Measurements from ENCODE around the gene CEP131.

Gene CEP131

DNA sequence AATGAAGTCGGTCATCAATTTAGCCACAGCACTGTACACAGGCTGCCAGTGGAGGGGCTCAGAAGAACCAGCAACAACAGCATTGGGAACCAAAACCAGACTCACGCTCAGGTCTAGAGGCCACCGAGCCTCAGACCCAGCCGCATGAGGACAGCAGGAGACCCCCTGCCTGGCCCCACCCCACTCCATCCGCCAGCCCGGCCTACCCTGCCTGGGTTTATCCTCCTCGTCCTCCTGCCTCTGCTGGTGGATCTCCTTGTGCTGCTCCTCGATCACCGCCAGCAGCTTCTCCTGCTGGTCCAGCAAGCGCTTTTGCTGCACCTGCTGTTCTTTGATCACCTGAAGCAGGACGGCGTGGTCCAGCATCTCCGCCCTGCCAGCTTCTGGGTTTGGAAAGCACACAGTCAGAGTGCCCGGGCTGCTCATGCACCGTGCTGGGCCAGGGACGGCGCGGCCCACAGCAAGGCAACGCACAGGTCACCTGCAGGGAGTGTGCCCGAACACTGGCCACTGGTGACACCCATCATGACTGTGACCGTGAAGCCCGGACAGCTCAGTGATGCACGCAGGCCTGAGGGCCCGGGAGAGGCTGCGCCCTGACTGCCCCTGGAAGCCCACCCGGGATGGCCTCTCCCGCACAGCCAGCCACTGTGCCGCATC is 24.0 kb upstream of the CEP131 start:
- no peak for TF ChIP-seq CTCF (IDR thresholded peaks at IDR 0.05)

GRCh38 chr17:81246343-81246670 is 23.5 kb upstream of the CEP131 start:
- H3K4me2 ChIP-seq (ENCODE audit: low read length), result no peak overlapping the region
- H2AFZ ChIP-seq, result no peak overlapping the region
- H3K27ac ChIP-seq, result no peak overlapping the region
- H3K4me3 ChIP-seq (ENCODE audit: low read depth, low read length), result no peak overlapping the region
- TF ChIP-seq CTCF (IDR thresholded peaks at IDR 0.05), result no peak
- H3K9ac ChIP-seq, result no peak overlapping the region
- H3K79me2 ChIP-seq, result peaks cover 4% of the 10 kb centered on the region
- H3K27me3 ChIP-seq (ENCODE audit: control insufficient read depth, insufficient read depth, low read length), result no peaks in the 10 kb centered on the region
- no peaks in the 10 kb centered on the region for H3K36me3 ChIP-seq (ENCODE audit: control insufficient read depth, insufficient read depth, low read length)
- H3K4me1 ChIP-seq, result no peaks in the 10 kb centered on the region
- no peaks in the 10 kb centered on the region for H3K9me3 ChIP-seq (ENCODE audit: control insufficient read depth, low read length)

More for the DNA sequence above, 24.0 kb upstream of the CEP131 start:
- Histone ChIP-seq H3K79me2 (peaks cover 4% of the 10 kb centered on the region), H3K4me3 (ENCODE audit: low read depth, low read length) (no peak overlapping the region), H3K4me2 (ENCODE audit: low read length) (no peak overlapping the region), H2AFZ (no peak overlapping the region), H3K36me3 (ENCODE audit: control insufficient read depth, insufficient read depth, low read length) (no peaks in the 10 kb centered on the region), H3K9ac (no peak overlapping the region), H3K9me3 (ENCODE audit: control insufficient read depth, low read length) (no peaks in the 10 kb centered on the region), H3K4me1 (no peaks in the 10 kb centered on the region), H3K27me3 (ENCODE audit: control insufficient read depth, insufficient read depth, low read length) (no peaks in the 10 kb centered on the region), H3K27ac (no peak overlapping the region)

- H3K4me3 ChIP-seq (ENCODE audit: low read depth, low read length), result no peak overlapping the region
- H3K4me1 ChIP-seq, result no peaks in the 10 kb centered on the region
- H3K9me3 ChIP-seq (ENCODE audit: control insufficient read depth, low read length), result no peaks in the 10 kb centered on the region
- no peak overlapping the region for H3K4me2 ChIP-seq (ENCODE audit: low read length)
- H3K9ac ChIP-seq, result no peak overlapping the region
- H3K27me3 ChIP-seq (ENCODE audit: control insufficient read depth, insufficient read depth, low read length), result no peaks in the 10 kb centered on the region
- H3K79me2 ChIP-seq, result peaks cover 4% of the 10 kb centered on the region
- H3K27ac ChIP-seq, result no peak overlapping the region
- no peaks in the 10 kb centered on the region for H3K36me3 ChIP-seq (ENCODE audit: control insufficient read depth, insufficient read depth, low read length)
- TF ChIP-seq CTCF (IDR thresholded peaks at IDR 0.05), result no peak
- no peak overlapping the region for H2AFZ ChIP-seq
Observed at GRCh38 chr17:81245665-81246342, 23.0 kb upstream of the CEP131 start.

GRCh38 chr17:81245024-81245664 is 22.4 kb upstream of the CEP131 start:
- Histone ChIP-seq H3K4me2 (ENCODE audit: low read length) (no peak overlapping the region), H2AFZ (no peak overlapping the region), H3K4me3 (ENCODE audit: low read depth, low read length) (no peak overlapping the region), H3K79me2 (peaks cover 1% of the 10 kb centered on the region), H3K9ac (no peak overlapping the region), H3K4me1 (peaks cover 3% of the 10 kb centered on the region), H3K36me3 (ENCODE audit: control insufficient read depth, insufficient read depth, low read length) (no peaks in the 10 kb centered on the region), H3K9me3 (ENCODE audit: control insufficient read depth, low read length) (no peaks in the 10 kb centered on the region), H3K27me3 (ENCODE audit: control insufficient read depth, insufficient read depth, low read length) (no peaks in the 10 kb centered on the region), H3K27ac (no peak overlapping the region)
- no peak for TF ChIP-seq CTCF (IDR thresholded peaks at IDR 0.05)

Data from parathyroid adenoma (tissue), 2 donors.